GM12891 (cell line): ENCODE data around the gene JAG1.

Source experiments
- PAX5 ChIP-seq: IDR thresholded peaks from 2 replicates; pipeline ENCODE4 v1.6.1; 2011; ENCODE audit warnings: low read length, moderate library complexity, mild to moderate bottlenecking; ENCODE audit not compliant: insufficient read depth, severe bottlenecking
- POLR2A ChIP-seq: IDR thresholded peaks from 2 replicates; pipeline ENCODE4 v1.6.1; 2011; ENCODE audit warnings: low read depth, low read length, control low read depth
- POLR2AphosphoS5 ChIP-seq: IDR thresholded peaks from 2 replicates; pipeline ENCODE4 v1.6.1; 2011; ENCODE audit warnings: low read depth, low read length, control low read depth
- POU2F2 ChIP-seq: IDR thresholded peaks from 2 replicates; pipeline ENCODE4 v1.6.1; 2011; ENCODE audit warnings: low read depth, mild to moderate bottlenecking, control low read depth, low read length, moderate library complexity
- SPI1 ChIP-seq: IDR thresholded peaks from 2 replicates; pipeline ENCODE4 v1.6.1; 2011; ENCODE audit warnings: low read depth, low read length, control low read depth
- TAF1 ChIP-seq: IDR thresholded peaks from 2 replicates; pipeline ENCODE4 v1.6.1; 2011; ENCODE audit warnings: low read depth, low read length, control low read depth

GRCh38 chr20:10701607-10702006, 27.8 kb upstream of the JAG1 start:
- TF ChIP-seq POLR2A (no peak), TAF1 (no peak), POLR2AphosphoS5 (no peak), PAX5 (no peak), SPI1 (no peak), POU2F2 (no peak)
